ENCODE results near the gene BCORL1. TPM values are rescaled to one million over a fixed set of nuclear protein-coding genes. Genes with fewer than 3 reads are reported as not detected.

The BCORL1 gene
- total RNA-seq, 2 donors from 2014 or later: 3.0 to 4.4 TPM

GRCh38 chrX:130030826-130031225, 48.4 kb downstream of the BCORL1 start:
- TF ChIP-seq POLR2A (IDR thresholded peaks at IDR 0.05) (no peak), CTCF (IDR thresholded peaks at IDR 0.05) (no peak)
- peaks cover 0 to 3% of the 10 kb centered on the region in 2 donors for H3K36me3 ChIP-seq (replicated peaks in 1 of 2; ENCODE audit: insufficient read depth in 1 of 2, low read depth in 2 of 2)
- H3K4me1 ChIP-seq: no peaks in the 10 kb centered on the region
- ATAC-seq: no peak
- no peak overlapping the region for H3K27ac ChIP-seq
- WGBS, 2 donors: 80 to 82% methylated on average over 1 to 2 of the region's 4 CpGs
- intact Hi-C loops (cut with DNase I): no loop called here
- no peaks in the 10 kb centered on the region for H3K27me3 ChIP-seq
- DNase-seq: no peak
- H3K4me3 ChIP-seq: no peak overlapping the region
- H3K9me3 ChIP-seq: no peaks in the 10 kb centered on the region

- Histone ChIP-seq H3K4me3 (no peak overlapping the region), H3K36me3 (replicated peaks in 1 of 2; ENCODE audit: insufficient read depth in 1 of 2, low read depth in 2 of 2) (peaks cover 0 to 3% of the 10 kb centered on the region in 2 donors), H3K27me3 (no peaks in the 10 kb centered on the region), H3K9me3 (no peaks in the 10 kb centered on the region), H3K4me1 (no peaks in the 10 kb centered on the region), H3K27ac (no peak overlapping the region)
- ATAC-seq: no peak
- no peak for DNase-seq
- WGBS, 2 donors: 63 to 92% methylated on average over 2 to 3 of the region's 3 CpGs
- intact Hi-C loops (cut with DNase I): no loop called here
- no peak for TF ChIP-seq POLR2A (IDR thresholded peaks at IDR 0.05)
- no peak for TF ChIP-seq CTCF (IDR thresholded peaks at IDR 0.05)
Observed at GRCh38 chrX:130032552-130032951, 50.1 kb downstream of the BCORL1 start.

DNA sequence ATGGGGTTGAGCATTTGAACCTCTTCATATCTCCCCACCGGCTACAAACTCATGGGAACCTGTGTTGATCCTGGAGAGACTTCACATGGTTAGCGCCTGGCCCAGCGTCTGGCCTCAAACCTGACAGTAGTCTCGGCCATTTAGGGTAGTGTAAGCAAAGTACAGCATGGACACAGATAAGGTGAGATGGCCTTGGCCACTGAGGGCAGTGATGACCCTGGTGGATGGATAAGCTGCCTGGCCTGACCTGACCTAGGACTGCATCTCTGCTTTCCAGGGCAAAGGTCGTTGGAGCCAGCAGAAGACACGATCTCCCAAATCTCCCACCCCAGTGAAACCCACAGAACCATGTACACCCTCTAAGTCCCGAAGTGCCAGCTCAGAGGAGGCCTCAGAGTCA, 51.7 kb downstream of the BCORL1 start:
- ATAC-seq: no peak
- Histone ChIP-seq H3K27ac (no peak overlapping the region), H3K9me3 (no peaks in the 10 kb centered on the region), H3K36me3 (replicated peaks in 1 of 2; ENCODE audit: insufficient read depth in 1 of 2, low read depth in 2 of 2) (peaks cover 0 to 3% of the 10 kb centered on the region in 2 donors), H3K4me3 (no peak overlapping the region), H3K4me1 (no peaks in the 10 kb centered on the region), H3K27me3 (no peaks in the 10 kb centered on the region)
- intact Hi-C loops (cut with DNase I): no loop called here
- no peak for DNase-seq
- no peak for TF ChIP-seq CTCF (IDR thresholded peaks at IDR 0.05)
- no peak for TF ChIP-seq POLR2A (IDR thresholded peaks at IDR 0.05)
- whole genome bisulfite sequencing, 2 donors: 40 to 81% methylated on average over 1 to 7 of the region's 7 CpGs

GRCh38 chrX:130039847-130040246, 57.4 kb downstream of the BCORL1 start:
- no peaks in the 10 kb centered on the region for H3K4me1 ChIP-seq
- H3K9me3 ChIP-seq: no peaks in the 10 kb centered on the region
- no peak overlapping the region for H3K4me3 ChIP-seq
- H3K27me3 ChIP-seq: no peaks in the 10 kb centered on the region
- WGBS, 2 donors: 100% methylated on average over 1 to 2 of the region's 2 CpGs
- no peak overlapping the region for H3K27ac ChIP-seq
- H3K36me3 ChIP-seq (replicated peaks in 1 of 2; ENCODE audit: insufficient read depth in 1 of 2, low read depth in 2 of 2): no peaks in the 10 kb centered on the region
- intact Hi-C loops (cut with DNase I): no loop called here
- no peak for DNase-seq
- ATAC-seq: no peak
- TF ChIP-seq POLR2A (IDR thresholded peaks at IDR 0.05) (no peak), CTCF (IDR thresholded peaks at IDR 0.05) (no peak)

DNA sequence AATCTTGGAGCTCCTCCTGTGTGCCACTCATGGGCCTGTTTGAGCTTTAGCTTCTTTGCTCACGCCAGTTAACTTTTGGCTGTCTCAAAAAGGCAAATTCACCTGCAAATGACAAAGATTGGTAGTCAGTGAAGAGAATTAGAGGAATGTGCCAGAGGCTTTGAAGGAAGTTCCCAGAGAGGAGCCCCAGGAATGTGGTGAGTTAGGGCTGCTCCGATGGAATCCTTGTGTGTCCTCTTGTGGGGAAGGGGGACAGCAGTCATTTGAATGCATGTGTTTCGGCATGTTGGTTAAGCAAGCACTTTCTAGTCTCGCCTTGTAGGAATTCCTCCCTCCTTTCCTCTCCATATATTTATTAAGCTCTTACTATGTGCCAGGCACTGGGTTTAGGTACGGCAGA, 65.0 kb downstream of the BCORL1 start:
- whole genome bisulfite sequencing, 2 donors: 98 to 100% methylated on average over 4 to 5 of the region's 5 CpGs
- intact Hi-C loops (cut with DNase I): no loop called here
- no peak for ATAC-seq
- Histone ChIP-seq H3K36me3 (replicated peaks in 1 of 2; ENCODE audit: insufficient read depth in 1 of 2, low read depth in 2 of 2) (no peaks in the 10 kb centered on the region), H3K27me3 (no peaks in the 10 kb centered on the region), H3K4me1 (no peaks in the 10 kb centered on the region), H3K27ac (no peak overlapping the region), H3K4me3 (no peak overlapping the region), H3K9me3 (no peaks in the 10 kb centered on the region)
- no peak for DNase-seq
- TF ChIP-seq CTCF (IDR thresholded peaks at IDR 0.05) (no peak), POLR2A (IDR thresholded peaks at IDR 0.05) (no peak)

Data from body of pancreas (tissue), 4 donors.